Liver (tissue), 9 donors: ENCODE measurements around the gene EXOC7. TPM values are rescaled to one million over a fixed set of nuclear protein-coding genes. Genes with fewer than 3 reads are reported as not detected.

ENCODE experiments used
- DNase-seq: peaks from one replicate; pipeline ENCODE4 v3.0.0-alpha.2; 2017; ENCODE audit warnings: low spot score
- H3K27ac ChIP-seq, 2 donors: one replicate each; pipeline ENCODE4 v1.7.0; 2013; ENCODE audit warnings: inconsistent platforms in 2 of 2, low read length in 2 of 2, control low read depth in 1 of 2, low read depth in 1 of 2, mild to moderate bottlenecking in 1 of 2
- H3K27me3 ChIP-seq, 4 donors: one replicate each; pipeline versions ENCODE4 v1.6.1 to v1.7.0; 2013; ENCODE audit warnings: low read length in 3 of 4, inconsistent platforms in 1 of 4, mild to moderate bottlenecking in 1 of 4, moderate library complexity in 1 of 4; ENCODE audit not compliant: control insufficient read depth in 4 of 4, insufficient read depth in 4 of 4
- H3K36me3 ChIP-seq, 4 donors: one replicate each; pipeline versions ENCODE4 v1.6.1 to v1.7.0; 2013; ENCODE audit warnings: low read length in 3 of 4, mild to moderate bottlenecking in 3 of 4, low read depth in 1 of 4, moderate library complexity in 1 of 4; ENCODE audit not compliant: control insufficient read depth in 4 of 4, insufficient read depth in 3 of 4
- H3K4me1 ChIP-seq, 4 donors: one replicate each; pipeline versions ENCODE4 v1.6.1 to v1.7.0; 2013; ENCODE audit warnings: low read length in 3 of 4, mild to moderate bottlenecking in 3 of 4, moderate library complexity in 1 of 4; ENCODE audit not compliant: control insufficient read depth in 4 of 4, insufficient read depth in 4 of 4
- H3K4me3 ChIP-seq, 3 donors: one replicate each; pipeline versions ENCODE4 v1.6.1 to v1.7.0; 2013; ENCODE audit warnings: low read length in 3 of 3, control low read depth in 1 of 3, low read depth in 1 of 3, mild to moderate bottlenecking in 1 of 3
- H3K9ac ChIP-seq, 2 donors: one replicate each; pipeline ENCODE4 v1.7.0; 2013; ENCODE audit warnings: low read length in 2 of 2, mild to moderate bottlenecking in 2 of 2, moderate library complexity in 2 of 2, control low read depth in 1 of 2, low read depth in 1 of 2
- H3K9me3 ChIP-seq, 4 donors: one replicate each; pipeline versions ENCODE4 v1.6.1 to v1.7.0; 2013; ENCODE audit warnings: low read length in 3 of 4; ENCODE audit not compliant: control insufficient read depth in 4 of 4
- CTCF ChIP-seq: fragments of 150-350 bp; IDR thresholded peaks from 2 replicates; pipeline ENCODE4 v1.5.1; 2017; ENCODE audit warnings: improper control_type of control experiment, low read depth, low read length; ENCODE audit not compliant: missing input control
- EGR1 ChIP-seq, 2 donors: IDR thresholded peaks; 2 replicates each; pipeline ENCODE4 v1.6.1; 2016 to 2018; ENCODE audit warnings: antibody characterized with exemption in 2 of 2, low read depth in 2 of 2
- FOXA1 ChIP-seq: IDR thresholded peaks from 2 replicates; pipeline ENCODE4 v1.6.1; 2016; ENCODE audit warnings: antibody characterized with exemption
- FOXA2 ChIP-seq: IDR thresholded peaks from 2 replicates; pipeline ENCODE4 v1.6.1; 2016; ENCODE audit warnings: antibody characterized with exemption
- GABPA ChIP-seq, 2 donors: IDR thresholded peaks in 1 of 2; conservative IDR thresholded peaks in 1 of 2; 2 replicates each; pipeline ENCODE4 v1.6.1; 2016; ENCODE audit warnings: antibody characterized with exemption in 2 of 2, mild to moderate bottlenecking in 1 of 2, moderate library complexity in 1 of 2
- HNF4A ChIP-seq, 2 donors: conservative IDR thresholded peaks; 2 replicates each; pipeline ENCODE4 v1.6.1; 2016; ENCODE audit warnings: antibody characterized with exemption in 2 of 2, mild to moderate bottlenecking in 2 of 2
- JUND ChIP-seq, 2 donors: IDR thresholded peaks; 2 replicates each; pipeline ENCODE4 v1.6.1; 2016; ENCODE audit warnings: antibody characterized with exemption in 2 of 2
- MAX ChIP-seq: IDR thresholded peaks from 2 replicates; pipeline ENCODE4 v1.6.1; 2016; ENCODE audit warnings: antibody characterized with exemption
- NR2F2 ChIP-seq: IDR thresholded peaks from 2 replicates; pipeline ENCODE4 v1.6.1; 2016; ENCODE audit warnings: antibody characterized with exemption
- TAF1 ChIP-seq: conservative IDR thresholded peaks from 2 replicates; pipeline ENCODE4 v1.6.1; 2016; ENCODE audit warnings: antibody characterized with exemption, mild to moderate bottlenecking
- ZBTB33 ChIP-seq: IDR thresholded peaks from 2 replicates; pipeline ENCODE4 v1.6.1; 2016; ENCODE audit warnings: antibody characterized with exemption
- WGBS: extraction: QIAGEN DNeasy Blood & Tissue Kit; methylation state at CpG from one replicate; pipeline ENCODE4 v1.1.7; 2013; 5-methylcytosine and 5-hydroxymethylcytosine counted together
- polyA plus RNA-seq, 2 donors: library from polyadenylated mRNA; stranded (reverse) in 1 of 2; unstranded in 1 of 2; fragments of 200-250 nt in 1 of 2; fragments of >200 nt in 1 of 2; fragmentation: Nextera tagmentation in 1 of 2; extraction: Ambion mirVana in 1 of 2; gene quantifications; one replicate each; pipeline versions ENCODE4 v1.2.1 to v1.2.3, GENCODE V29; 2013 to 2015
- total RNA-seq, 2 donors: library from RNA; depleted of rRNA; stranded (reverse); fragments of >200 nt; gene quantifications; one replicate each; pipeline ENCODE4 v1.2.3, GENCODE V29; 2014
- TF ChIP-seq, protein P1 (sequence below): IDR thresholded peaks from 2 replicates; pipeline ENCODE4 v1.6.1; 2016; ENCODE audit warnings: antibody characterized with exemption, mild to moderate bottlenecking
- donor health status: healthy.
- donor health status: healthy.
- donor health status: healthy.
- donor health status: healthy.
- donor health status: healthy.

The EXOC7 gene
- total and polyA plus RNA-seq, 4 donors: 28.0 to 64.8 (median 38.2) TPM

DNA sequence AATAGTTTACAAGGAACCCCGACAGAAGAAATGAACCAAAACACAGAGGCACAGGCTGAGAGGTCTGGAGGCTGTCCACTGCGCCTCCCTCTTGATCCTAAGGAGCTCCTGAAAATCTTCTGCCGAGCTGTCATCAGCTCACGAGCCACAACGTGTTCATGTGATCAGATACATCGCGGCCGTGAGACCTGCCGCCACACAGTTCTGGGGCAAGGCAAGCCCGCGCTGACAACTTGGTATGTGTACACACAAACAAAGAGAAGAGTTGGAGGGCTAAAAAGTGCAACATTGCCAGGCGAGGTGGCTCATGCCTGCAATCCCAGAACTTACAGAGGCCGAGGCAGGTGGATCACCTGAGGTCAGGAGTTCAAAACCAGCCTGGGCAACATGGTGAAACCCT is 7.6 kb downstream of the EXOC7 start:
- Histone ChIP-seq H3K4me1 (no peaks in the 10 kb centered on the region), H3K9ac (no peak overlapping the region), H3K9me3 (no peaks in the 10 kb centered on the region), H3K27me3 (no peaks in the 10 kb centered on the region), H3K36me3 (peaks cover 9 to 46% (median 31%) of the 10 kb centered on the region in 4 donors), H3K4me3 (no peak overlapping the region), H3K27ac (no peak overlapping the region)
- no peak for DNase-seq
- TF ChIP-seq MAX (no peak), NR2F2 (no peak), ZBTB33 (no peak), FOXA1 (no peak), FOXA2 (no peak), CTCF (no peak), TAF1 (no peak), EGR1 (IDR thresholded peaks at IDR 0.05; ENCODE audit: low read depth in 2 of 2) (no peak)
- TF ChIP-seq, protein P1, sequence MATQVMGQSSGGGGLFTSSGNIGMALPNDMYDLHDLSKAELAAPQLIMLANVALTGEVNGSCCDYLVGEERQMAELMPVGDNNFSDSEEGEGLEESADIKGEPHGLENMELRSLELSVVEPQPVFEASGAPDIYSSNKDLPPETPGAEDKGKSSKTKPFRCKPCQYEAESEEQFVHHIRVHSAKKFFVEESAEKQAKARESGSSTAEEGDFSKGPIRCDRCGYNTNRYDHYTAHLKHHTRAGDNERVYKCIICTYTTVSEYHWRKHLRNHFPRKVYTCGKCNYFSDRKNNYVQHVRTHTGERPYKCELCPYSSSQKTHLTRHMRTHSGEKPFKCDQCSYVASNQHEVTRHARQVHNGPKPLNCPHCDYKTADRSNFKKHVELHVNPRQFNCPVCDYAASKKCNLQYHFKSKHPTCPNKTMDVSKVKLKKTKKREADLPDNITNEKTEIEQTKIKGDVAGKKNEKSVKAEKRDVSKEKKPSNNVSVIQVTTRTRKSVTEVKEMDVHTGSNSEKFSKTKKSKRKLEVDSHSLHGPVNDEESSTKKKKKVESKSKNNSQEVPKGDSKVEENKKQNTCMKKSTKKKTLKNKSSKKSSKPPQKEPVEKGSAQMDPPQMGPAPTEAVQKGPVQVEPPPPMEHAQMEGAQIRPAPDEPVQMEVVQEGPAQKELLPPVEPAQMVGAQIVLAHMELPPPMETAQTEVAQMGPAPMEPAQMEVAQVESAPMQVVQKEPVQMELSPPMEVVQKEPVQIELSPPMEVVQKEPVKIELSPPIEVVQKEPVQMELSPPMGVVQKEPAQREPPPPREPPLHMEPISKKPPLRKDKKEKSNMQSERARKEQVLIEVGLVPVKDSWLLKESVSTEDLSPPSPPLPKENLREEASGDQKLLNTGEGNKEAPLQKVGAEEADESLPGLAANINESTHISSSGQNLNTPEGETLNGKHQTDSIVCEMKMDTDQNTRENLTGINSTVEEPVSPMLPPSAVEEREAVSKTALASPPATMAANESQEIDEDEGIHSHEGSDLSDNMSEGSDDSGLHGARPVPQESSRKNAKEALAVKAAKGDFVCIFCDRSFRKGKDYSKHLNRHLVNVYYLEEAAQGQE: no peak
- WGBS: 88% methylated on average over 13 of the region's 13 CpGs

DNA sequence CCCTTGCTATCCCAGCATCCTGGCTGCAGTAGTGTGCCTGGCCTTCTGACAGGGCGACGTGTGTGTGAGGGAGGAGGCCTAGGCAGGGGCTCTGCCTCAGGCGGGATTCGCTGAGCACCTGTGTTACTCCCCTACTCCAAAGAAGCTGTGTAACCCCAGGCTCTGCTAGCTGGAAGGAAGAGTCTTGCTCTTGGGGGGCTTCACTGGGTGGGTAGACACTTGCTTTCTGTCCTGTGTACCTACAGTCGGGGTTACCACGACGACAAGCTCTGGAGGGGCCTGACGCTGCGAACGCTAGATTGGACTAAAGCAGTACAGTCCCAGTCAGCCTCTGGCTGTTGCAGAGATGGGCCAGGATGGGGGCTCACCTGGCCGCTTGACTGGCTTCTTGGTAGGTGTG is 9.5 kb downstream of the EXOC7 start:
- DNase-seq: no peak
- no peak overlapping the region for H3K4me3 ChIP-seq
- H3K27me3 ChIP-seq: no peaks in the 10 kb centered on the region
- H3K4me1 ChIP-seq: no peaks in the 10 kb centered on the region
- WGBS: 90% methylated on average over 11 of the region's 11 CpGs
- no peak overlapping the region for H3K9ac ChIP-seq
- peaks cover 11 to 55% (median 32%) of the 10 kb centered on the region in 4 donors for H3K36me3 ChIP-seq
- no peak overlapping the region for H3K27ac ChIP-seq
- TF ChIP-seq, protein P1: no peak
- no peak for TF ChIP-seq HNF4A (conservative IDR thresholded peaks at IDR 0.05)
- no peak for TF ChIP-seq GABPA (IDR thresholded peaks at IDR 0.05 in 1 of 2, conservative IDR thresholded peaks at IDR 0.05 in 1 of 2)
- no peak for TF ChIP-seq JUND (IDR thresholded peaks at IDR 0.05)
- H3K9me3 ChIP-seq: no peaks in the 10 kb centered on the region
